Ovary (tissue), 3 donors: ENCODE data around the gene KCNQ5.

Source experiments
- CTCF ChIP-seq, 3 donors: fragments of 450-650 bp in 2 of 3; fragments of 200-600 bp in 1 of 3; IDR thresholded peaks; one replicate each; pipeline versions ENCODE4 v1.5.1 to v1.8.0; 2016 to 2022; ENCODE audit warnings: antibody characterized with exemption in 3 of 3, mild to moderate bottlenecking in 1 of 3
- EP300 ChIP-seq: sonication (generic); formaldehyde crosslinking; IDR thresholded peaks from one replicate; pipeline ENCODE4 v1.6.1; 2017; ENCODE audit warnings: antibody characterized with exemption
- POLR2A ChIP-seq: fragments of 450-650 bp; IDR thresholded peaks from one replicate; pipeline ENCODE4 v1.6.1; 2017; ENCODE audit warnings: antibody characterized with exemption, mild to moderate bottlenecking, moderate library complexity
- donor health status: DM: no; HTN: no; CAD: no.

DNA sequence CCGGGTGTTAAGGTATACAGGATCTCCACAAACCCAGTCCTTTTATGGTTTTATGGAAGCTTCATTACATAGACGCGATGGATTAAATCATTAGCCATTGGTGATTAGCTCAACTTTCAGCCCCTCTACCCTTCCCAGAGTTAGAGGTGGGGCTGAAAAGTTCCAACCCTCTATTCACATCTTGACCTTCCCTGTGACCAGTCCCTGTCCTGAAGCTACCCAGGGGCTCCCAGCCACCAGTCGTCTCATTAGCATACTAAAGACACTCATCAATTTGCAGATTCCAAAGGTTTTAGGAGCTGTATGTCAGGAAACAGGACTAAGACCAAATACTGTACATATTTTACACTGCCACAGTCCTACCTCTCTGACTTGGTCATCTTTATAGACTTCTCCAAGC lies 582.4 kb downstream of the KCNQ5 start:
- no peak for TF ChIP-seq CTCF (IDR thresholded peaks at IDR 0.05)
- no peak for TF ChIP-seq POLR2A
- no peak for TF ChIP-seq EP300
